Nephron progenitor cell (in vitro differentiated cells): ENCODE data around the gene ST6GALNAC3.

Experiments
- DNase-seq: peaks from one replicate; pipeline ENCODE4 v3.0.0; 2021
- H3K27ac Mint-ChIP-seq: 2 replicates; pipeline ENCODE4 v1.8.0; 2021; ENCODE audit warnings: mild to moderate bottlenecking, moderate library complexity, mixed read lengths
- H3K27me3 Mint-ChIP-seq: 2 replicates; pipeline ENCODE4 v1.8.0; 2021; ENCODE audit warnings: mild to moderate bottlenecking, low read depth, mixed read lengths; ENCODE audit not compliant: poor library complexity
- H3K36me3 Mint-ChIP-seq: 2 replicates; pipeline ENCODE4 v1.8.0; 2021; ENCODE audit warnings: low read depth, mixed read lengths
- H3K4me1 Mint-ChIP-seq: 2 replicates; pipeline ENCODE4 v1.8.0; 2021; ENCODE audit warnings: mixed read lengths
- H3K4me3 Mint-ChIP-seq: 2 replicates; pipeline ENCODE4 v1.8.0; 2021; ENCODE audit warnings: mild to moderate bottlenecking, moderate library complexity, mixed read lengths
- H3K9me3 Mint-ChIP-seq: 2 replicates; pipeline ENCODE4 v1.8.0; 2021; ENCODE audit warnings: mild to moderate bottlenecking, moderate library complexity, mixed read lengths
- TF ChIP-seq, protein P1 (sequence below): fragments of 200-600 bp; sonication (generic); IDR thresholded peaks from 2 replicates; pipeline ENCODE4 v1.5.0; 2021; ENCODE audit warnings: antibody characterized with exemption

Gene ST6GALNAC3

DNA sequence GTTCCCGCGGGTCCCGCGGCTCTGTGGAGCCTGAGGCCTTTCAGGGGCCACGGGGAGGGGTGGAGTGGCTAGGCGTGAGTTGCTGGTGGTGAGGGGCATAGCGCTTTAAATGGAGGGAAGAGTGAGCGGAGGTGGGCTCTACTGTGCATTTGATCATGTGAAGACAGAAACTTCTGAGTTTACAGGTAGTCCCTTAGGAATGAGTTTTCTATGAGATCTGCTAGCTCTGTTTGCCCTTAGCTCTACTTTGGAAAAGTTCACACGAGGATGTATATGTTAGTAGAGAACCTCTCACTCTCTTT is 593 bp downstream of the ST6GALNAC3 start:
- no peaks in the 10 kb centered on the region for H3K27me3 Mint-ChIP-seq
- peaks cover 55% of the 10 kb centered on the region for H3K4me1 Mint-ChIP-seq
- H3K27ac Mint-ChIP-seq: no peak overlapping the region
- no peaks in the 10 kb centered on the region for H3K9me3 Mint-ChIP-seq
- TF ChIP-seq, protein P1, sequence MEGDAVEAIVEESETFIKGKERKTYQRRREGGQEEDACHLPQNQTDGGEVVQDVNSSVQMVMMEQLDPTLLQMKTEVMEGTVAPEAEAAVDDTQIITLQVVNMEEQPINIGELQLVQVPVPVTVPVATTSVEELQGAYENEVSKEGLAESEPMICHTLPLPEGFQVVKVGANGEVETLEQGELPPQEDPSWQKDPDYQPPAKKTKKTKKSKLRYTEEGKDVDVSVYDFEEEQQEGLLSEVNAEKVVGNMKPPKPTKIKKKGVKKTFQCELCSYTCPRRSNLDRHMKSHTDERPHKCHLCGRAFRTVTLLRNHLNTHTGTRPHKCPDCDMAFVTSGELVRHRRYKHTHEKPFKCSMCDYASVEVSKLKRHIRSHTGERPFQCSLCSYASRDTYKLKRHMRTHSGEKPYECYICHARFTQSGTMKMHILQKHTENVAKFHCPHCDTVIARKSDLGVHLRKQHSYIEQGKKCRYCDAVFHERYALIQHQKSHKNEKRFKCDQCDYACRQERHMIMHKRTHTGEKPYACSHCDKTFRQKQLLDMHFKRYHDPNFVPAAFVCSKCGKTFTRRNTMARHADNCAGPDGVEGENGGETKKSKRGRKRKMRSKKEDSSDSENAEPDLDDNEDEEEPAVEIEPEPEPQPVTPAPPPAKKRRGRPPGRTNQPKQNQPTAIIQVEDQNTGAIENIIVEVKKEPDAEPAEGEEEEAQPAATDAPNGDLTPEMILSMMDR: no peak
- peak overlapping the region; percentile 95 for H3K4me3 Mint-ChIP-seq
- H3K36me3 Mint-ChIP-seq: no peaks in the 10 kb centered on the region
- no peak for DNase-seq

DNA sequence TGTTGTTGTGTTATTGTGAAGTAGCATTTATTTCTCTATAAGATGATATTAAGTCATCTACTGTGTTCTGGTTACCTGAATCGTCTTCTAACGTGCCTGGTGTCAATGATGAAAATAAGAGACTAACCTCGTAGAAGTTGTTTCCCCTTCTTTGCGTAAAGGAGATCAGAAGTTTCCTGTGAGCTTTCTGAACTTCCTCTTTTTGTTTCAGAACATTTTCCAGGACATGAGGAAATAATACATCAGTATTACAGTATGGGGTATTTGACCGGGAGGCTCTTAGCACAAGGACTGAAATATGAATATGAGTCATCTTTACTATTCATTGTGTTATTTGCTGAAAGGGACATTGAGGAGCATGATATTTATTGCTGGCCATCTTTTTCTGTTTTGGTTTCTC is 1.3 kb downstream of the ST6GALNAC3 start:
- H3K4me3 Mint-ChIP-seq: peak overlapping the region; percentile 95
- H3K27ac Mint-ChIP-seq: no peak overlapping the region
- H3K27me3 Mint-ChIP-seq: no peaks in the 10 kb centered on the region
- no peaks in the 10 kb centered on the region for H3K36me3 Mint-ChIP-seq
- TF ChIP-seq, protein P1: no peak
- no peaks in the 10 kb centered on the region for H3K9me3 Mint-ChIP-seq
- no peak for DNase-seq
- H3K4me1 Mint-ChIP-seq: peaks cover 62% of the 10 kb centered on the region

DNA sequence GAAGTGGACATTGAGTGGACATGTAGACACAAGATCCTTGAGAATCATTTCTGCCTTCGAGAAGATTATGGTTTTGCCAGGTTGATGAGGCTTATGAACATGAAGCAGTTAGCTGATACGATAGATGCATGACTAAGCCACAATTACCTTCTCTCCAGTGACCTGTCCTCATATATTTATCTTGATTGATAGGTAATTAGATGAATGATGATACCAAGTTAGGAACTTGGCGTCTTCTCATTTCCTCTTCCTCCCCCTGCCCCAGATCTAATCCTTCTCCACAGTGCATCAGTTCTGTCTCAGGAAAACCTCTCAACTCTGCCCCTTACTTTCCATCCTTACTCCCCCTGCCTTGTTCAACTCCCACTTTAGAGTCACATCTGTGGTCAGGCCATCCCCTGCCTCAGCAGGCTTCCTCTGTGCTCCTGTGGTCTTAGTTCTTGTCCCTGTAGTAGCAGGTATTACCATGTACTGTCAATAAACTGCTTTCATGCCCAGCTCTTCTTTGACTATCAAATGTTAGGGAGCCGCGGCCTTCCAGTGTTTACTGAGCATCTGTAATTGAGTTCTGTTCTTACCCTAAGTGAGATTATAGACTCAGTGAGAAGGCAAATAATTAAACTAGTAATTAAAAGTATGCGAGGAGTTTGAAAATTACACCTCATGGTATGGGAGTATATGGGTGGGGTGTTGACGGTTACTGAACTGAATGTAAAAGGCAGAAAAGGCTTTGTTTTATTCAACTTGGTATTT is 5.1 kb downstream of the ST6GALNAC3 start:
- peaks cover 3% of the 10 kb centered on the region for H3K27me3 Mint-ChIP-seq
- peaks cover 81% of the 10 kb centered on the region for H3K4me1 Mint-ChIP-seq
- DNase-seq: no peak
- H3K27ac Mint-ChIP-seq: peak overlapping the region; percentile 78
- H3K9me3 Mint-ChIP-seq: no peaks in the 10 kb centered on the region
- H3K4me3 Mint-ChIP-seq: peak overlapping the region; percentile 0
- H3K36me3 Mint-ChIP-seq: no peaks in the 10 kb centered on the region
- TF ChIP-seq, protein P1: no peak

DNA sequence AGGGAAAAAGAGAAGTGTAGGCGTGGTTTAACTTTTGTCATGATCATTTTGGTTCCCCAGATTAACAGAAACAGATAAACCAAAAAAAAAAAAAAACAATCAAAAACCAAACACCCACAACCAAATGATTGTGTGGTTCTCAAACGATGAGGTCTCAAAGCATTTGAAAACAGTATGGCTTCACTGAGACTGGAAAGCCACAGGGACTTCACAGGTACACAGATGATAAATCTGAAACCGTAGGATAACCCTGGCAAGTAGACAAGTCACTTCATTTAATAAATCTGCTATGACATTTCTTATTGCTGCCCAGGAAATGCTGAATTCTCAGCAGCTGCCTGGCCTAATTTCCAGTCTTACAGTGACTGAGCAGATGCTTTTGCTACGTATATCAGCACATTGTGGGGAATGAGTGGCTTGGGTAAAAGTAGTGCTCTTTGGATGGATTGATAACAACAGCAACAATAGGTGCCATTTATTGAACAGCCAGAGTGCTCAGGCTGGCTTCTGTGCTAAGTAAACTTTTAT is 6.1 kb downstream of the ST6GALNAC3 start:
- Mint-ChIP-seq H3K4me1 (peaks cover 72% of the 10 kb centered on the region), H3K9me3 (no peaks in the 10 kb centered on the region), H3K36me3 (no peaks in the 10 kb centered on the region), H3K4me3 (no peak overlapping the region), H3K27ac (peak overlapping the region; percentile 12), H3K27me3 (peaks cover 3% of the 10 kb centered on the region)
- DNase-seq: no peak
- TF ChIP-seq, protein P1: no peak

DNA sequence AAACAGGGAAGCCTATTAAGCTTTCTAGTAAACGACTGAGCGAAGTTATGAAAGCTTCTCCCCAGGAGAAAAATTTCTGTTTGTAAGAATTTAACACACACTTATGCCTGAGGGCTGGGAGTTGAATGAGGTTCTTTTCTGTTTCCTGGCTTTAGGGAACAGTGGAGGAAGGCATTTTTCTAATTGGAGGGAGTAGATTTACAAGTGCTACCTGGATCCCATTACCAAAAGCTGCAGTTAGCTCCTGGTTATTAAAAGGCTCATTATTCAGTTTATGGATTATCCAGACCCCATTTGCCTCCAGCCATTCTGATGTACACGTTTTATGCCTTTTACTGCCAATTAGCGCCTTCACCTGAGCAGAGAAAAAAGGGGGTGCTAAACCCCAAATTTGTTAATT is 7.5 kb downstream of the ST6GALNAC3 start:
- no peak for DNase-seq
- peak overlapping the region; percentile 58 for H3K27ac Mint-ChIP-seq
- H3K4me3 Mint-ChIP-seq: no peak overlapping the region
- TF ChIP-seq, protein P1: no peak
- H3K27me3 Mint-ChIP-seq: peaks cover 3% of the 10 kb centered on the region
- H3K9me3 Mint-ChIP-seq: no peaks in the 10 kb centered on the region
- peaks cover 71% of the 10 kb centered on the region for H3K4me1 Mint-ChIP-seq
- no peaks in the 10 kb centered on the region for H3K36me3 Mint-ChIP-seq

DNA sequence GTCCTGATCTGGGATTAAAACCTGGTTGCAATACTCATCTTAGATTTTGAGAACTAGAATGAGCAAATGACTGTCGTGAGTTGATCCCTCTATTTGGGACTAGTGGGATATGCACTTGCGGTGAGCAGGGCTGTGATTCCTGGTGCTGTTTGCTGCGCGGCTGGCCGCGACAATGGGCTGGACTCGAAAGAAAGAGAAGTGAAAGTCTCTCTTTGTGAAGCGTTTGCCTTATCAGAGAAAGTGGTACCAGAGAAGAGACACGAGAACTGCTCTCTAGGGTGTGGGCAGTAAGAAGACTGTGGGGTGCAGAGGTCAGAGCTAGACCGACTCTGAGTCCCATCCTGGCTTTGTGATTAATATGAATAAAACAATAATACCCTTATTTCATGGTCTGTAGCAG is 8.6 kb downstream of the ST6GALNAC3 start:
- TF ChIP-seq, protein P1: no peak
- Mint-ChIP-seq H3K4me1 (peaks cover 66% of the 10 kb centered on the region), H3K27ac (peak overlapping the region; percentile 50), H3K36me3 (no peaks in the 10 kb centered on the region), H3K4me3 (peak overlapping the region; percentile 1), H3K9me3 (no peaks in the 10 kb centered on the region), H3K27me3 (peaks cover 3% of the 10 kb centered on the region)
- no peak for DNase-seq
